Mononuclear cell (primary cell): ENCODE data around the gene MAS1. TPM values are rescaled to one million over a fixed set of nuclear protein-coding genes. Genes with fewer than 3 reads are reported as not detected.
"Not testable (repeated sequence)": the region's sequence is repeated elsewhere in the genome, so short reads cannot be mapped to it uniquely, and the experiment has no call there.

Experiments
- H3K27me3 ChIP-seq: 2 replicates; pipeline ENCODE4 v1.6.0; 2011; ENCODE audit warnings: low read length, control low read depth; ENCODE audit not compliant: insufficient read depth
- H3K4me1 ChIP-seq: 2 replicates; pipeline ENCODE4 v1.5.1; 2011; ENCODE audit warnings: mild to moderate bottlenecking, low read length, control low read depth; ENCODE audit not compliant: insufficient read depth
- H3K4me3 ChIP-seq: 2 replicates; pipeline ENCODE4 v1.5.1; 2011; ENCODE audit warnings: mild to moderate bottlenecking, low read length, moderate library complexity
- H3K9me3 ChIP-seq: 2 replicates; pipeline ENCODE4 v1.5.1; 2011; ENCODE audit warnings: low read depth, mild to moderate bottlenecking, control low read depth, low read length
- total RNA-seq: library from RNA; depleted of rRNA; stranded (reverse); fragments of >200 nt; gene quantifications from one replicate; pipeline ENCODE4 v1.2.3, GENCODE V29; 2012

MAS1 gene
- total RNA-seq, 1 donor, result 0.10 TPM

DNA sequence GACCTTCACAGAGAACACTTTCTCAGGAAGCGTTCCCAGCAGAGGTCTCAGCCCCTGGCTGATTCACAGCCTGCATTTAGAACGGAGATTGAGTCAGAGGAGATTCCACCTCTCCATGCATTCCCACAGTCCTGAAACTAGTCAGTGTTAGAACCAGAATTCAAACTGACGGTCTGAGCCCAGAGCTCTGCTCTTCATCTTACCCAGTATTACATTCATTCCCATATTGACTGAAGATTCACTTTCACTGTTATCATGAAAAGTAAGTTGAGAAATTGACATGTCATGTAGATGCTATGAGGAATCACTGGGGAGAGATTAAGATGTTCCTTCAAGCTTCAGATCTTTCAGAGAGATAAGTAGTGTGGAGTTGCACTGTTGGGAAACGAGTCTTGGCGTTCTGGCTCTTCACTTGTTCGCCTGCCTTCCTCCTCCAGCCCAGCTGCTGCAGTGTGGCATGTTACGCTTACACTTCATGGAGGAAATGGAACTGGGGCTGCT lies 28.3 kb downstream of the MAS1 start:
- Histone ChIP-seq H3K4me3 (no peak overlapping the region), H3K27me3 (peaks cover 7% of the 10 kb centered on the region), H3K4me1 (no peaks in the 10 kb centered on the region), H3K9me3 (no peaks in the 10 kb centered on the region)

DNA sequence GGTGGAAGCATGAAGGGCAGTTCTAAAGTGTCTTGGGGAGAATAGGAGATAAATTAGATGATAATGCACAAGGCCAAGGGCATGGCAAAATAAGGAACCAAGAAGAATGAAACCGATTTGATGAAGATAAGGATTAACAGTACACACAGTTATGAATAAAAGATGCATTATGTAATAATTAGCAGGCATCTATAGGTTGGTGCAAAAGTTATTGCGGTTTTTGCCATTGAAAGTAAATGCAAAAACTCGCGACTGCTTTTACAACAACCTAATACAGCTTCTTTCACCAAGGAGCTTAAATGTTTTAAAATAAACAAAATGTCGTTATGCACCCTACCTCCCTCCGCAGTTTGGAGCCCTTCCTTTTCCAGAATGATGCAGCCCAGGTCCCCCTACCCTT lies 29.0 kb downstream of the MAS1 start:
- Histone ChIP-seq H3K4me1 (no peaks in the 10 kb centered on the region), H3K9me3 (no peaks in the 10 kb centered on the region), H3K27me3 (no peaks in the 10 kb centered on the region), H3K4me3 (no peak overlapping the region)

DNA sequence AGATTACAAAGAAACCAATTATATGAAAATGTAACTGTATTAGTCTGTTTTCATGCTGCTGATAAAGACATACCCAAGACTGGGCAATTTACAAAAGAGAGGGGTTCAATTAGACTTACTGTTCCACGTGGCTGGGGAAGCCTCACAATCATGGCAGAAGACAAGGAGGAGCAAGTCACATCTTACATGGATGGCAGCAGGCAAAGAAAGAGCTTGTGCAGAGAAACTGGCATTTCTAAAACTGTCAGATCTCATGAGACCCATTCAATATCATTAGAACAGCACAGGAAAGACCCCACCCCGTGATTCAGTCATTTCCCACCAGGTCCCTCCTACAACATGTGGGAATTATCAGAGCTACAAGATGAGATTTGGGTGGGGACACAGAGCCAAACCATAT lies 33.4 kb downstream of the MAS1 start:
- H3K4me1 ChIP-seq, H3K27me3 ChIP-seq, H3K4me3 ChIP-seq, H3K9me3 ChIP-seq: not testable (repeated sequence)

DNA sequence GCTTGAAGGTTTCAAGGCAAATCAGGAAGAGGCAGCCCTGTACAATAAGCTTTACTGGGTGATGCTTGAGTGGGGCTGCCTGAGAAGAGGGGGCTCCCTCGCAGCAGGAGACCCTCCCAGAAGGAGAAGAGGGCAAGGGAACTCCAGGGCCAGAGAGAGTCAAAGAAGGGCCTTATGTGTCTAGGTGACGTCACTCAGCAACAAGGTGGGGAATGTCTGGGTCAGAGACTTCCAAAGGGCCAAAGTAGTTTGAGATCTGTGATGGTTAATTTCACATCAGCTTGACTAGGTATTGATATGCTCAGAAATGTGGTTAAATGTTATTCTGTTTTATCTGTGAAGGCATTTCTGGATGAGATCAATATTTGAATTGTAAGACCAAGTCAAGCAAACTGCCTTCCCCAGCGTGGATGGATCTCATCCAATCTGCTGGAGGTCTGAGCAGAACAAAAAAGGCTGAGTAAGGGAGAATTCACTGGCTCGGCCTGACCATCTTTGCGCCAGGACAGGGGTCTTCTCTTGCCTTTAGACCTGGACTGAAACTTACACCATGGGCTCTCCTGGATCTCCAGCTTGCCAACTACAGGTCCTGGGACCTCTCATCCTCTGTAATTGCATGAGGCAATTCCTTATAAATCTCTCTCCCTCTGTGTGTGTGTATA lies 35.9 kb downstream of the MAS1 start:
- H3K9me3 ChIP-seq, result no peaks in the 10 kb centered on the region
- peaks cover 5% of the 10 kb centered on the region for H3K4me1 ChIP-seq
- no peak overlapping the region for H3K4me3 ChIP-seq
- H3K27me3 ChIP-seq, result no peaks in the 10 kb centered on the region

DNA sequence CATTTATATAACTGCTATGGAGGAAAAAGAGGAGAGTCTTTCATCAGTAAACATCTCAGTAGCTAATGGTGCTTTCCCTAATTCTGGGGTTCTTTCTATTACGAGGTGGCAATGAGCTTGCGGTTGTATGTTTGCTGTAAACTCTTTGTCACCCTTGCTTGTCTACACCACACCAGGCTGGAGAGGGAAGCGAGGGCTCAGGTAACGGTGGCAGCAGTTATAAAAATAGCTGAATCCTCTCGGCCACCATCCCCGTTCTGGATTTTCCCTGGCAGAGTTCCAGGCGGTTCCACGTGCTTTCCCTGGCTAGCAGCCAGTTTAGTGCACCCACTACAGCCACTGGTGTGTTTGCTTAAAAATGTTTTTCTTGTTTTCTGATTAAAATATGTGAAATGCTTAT lies 39.0 kb downstream of the MAS1 start:
- Histone ChIP-seq H3K27me3 (no peaks in the 10 kb centered on the region), H3K4me3 (no peak overlapping the region), H3K4me1 (peaks cover 5% of the 10 kb centered on the region), H3K9me3 (no peaks in the 10 kb centered on the region)

DNA sequence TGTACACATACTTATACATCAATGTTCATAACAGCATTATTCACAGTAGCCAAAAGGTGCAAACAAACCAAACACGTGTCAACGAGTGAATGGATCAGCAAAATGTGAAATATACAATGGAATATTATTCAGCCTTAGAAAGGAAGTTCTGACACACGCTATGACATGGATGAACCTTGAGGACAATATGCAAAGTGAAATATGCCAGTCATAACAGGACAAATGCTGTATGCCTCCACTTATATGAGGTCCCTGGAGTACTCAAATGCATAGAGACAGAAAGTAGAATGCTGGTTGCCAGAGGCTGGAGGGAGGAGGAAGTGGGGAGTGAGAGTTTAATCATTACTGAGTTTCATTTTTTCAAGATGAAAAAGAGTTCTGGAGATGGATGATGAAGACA lies 40.3 kb downstream of the MAS1 start:
- H3K4me1 ChIP-seq, result peaks cover 5% of the 10 kb centered on the region
- no peaks in the 10 kb centered on the region for H3K9me3 ChIP-seq
- H3K27me3 ChIP-seq, result no peaks in the 10 kb centered on the region
- no peak overlapping the region for H3K4me3 ChIP-seq

DNA sequence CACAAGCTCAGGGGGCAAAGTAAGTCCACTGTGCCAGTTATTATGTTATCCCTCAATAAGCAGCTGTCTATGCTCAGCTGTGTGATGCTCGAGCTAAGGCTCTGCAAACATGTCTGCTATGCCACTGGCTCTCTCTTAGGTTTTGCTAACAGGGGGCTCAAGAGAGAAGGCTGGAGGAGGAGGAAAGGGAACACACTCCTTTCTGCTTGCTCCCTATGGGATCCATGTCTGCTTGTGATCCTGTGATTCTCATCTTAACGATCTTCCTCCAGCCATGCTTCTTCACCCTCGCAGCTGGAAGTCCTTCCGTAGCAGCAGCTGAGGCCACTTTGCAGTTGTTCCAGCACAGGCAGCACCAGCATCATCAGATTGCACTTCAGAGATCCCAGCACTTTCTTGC lies 41.1 kb downstream of the MAS1 start:
- peaks cover 5% of the 10 kb centered on the region for H3K4me1 ChIP-seq
- no peaks in the 10 kb centered on the region for H3K9me3 ChIP-seq
- no peaks in the 10 kb centered on the region for H3K27me3 ChIP-seq
- no peak overlapping the region for H3K4me3 ChIP-seq

DNA sequence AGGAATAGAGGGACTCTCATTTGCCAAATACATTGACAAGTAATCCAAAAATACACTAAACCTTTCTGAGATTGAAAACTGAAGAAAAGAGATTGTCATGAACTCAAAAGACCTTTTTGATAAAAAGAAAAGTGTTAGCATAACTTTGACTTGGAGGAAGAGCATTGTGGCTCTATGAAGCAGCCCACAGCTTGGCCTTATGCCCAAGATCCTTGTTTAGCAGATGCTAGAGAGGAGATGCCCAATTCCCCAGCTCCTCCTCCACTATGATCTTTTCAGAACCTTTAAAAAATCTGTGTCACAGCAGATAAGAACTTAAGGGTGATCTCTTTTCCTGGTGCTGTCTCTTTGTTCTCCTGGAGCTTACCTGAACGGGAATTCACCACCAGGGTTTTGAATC lies 42.3 kb downstream of the MAS1 start:
- Histone ChIP-seq H3K4me3 (no peak overlapping the region), H3K9me3 (no peaks in the 10 kb centered on the region), H3K27me3 (no peaks in the 10 kb centered on the region), H3K4me1 (peaks cover 5% of the 10 kb centered on the region)

DNA sequence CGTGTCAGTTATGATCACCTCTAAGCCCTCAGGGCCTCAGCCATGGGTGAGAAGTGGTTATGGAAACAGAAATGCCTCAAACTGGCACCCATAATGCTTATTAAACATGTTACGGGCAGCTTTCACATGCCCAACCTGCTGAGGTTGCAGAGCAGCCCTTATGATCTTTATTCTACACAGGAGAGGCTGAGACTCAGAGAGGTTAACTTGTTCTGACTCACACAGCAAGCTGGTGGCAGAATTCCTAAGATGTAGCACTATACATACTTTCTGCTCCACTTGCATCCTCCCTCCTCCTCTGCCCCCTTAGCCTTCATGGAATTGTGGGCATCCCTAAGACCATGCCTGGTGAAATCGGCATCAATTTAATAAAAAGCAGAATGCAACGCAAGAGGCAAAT lies 43.4 kb downstream of the MAS1 start:
- Histone ChIP-seq H3K27me3 (no peaks in the 10 kb centered on the region), H3K9me3 (no peaks in the 10 kb centered on the region), H3K4me3 (no peak overlapping the region), H3K4me1 (peaks cover 5% of the 10 kb centered on the region)

DNA sequence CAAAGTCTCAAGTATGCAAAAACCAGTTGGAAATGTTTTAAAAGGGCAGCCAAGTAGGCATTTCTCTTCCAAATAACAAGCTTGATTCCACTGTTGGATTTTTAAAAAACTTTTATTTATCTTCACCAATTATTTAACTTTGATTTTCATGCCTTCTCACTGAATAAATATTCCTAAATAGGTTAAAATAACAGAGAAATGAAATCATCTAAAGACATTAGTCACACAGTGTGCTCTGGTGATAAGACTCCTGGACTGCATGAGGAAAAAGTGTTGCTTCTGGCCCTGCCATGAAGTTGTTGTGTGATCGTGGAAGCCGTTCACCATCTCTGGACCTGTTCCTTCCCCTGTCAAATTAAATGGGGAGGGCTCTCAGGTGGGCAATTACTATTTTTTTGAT lies 44.3 kb downstream of the MAS1 start:
- no peak overlapping the region for H3K4me3 ChIP-seq
- H3K4me1 ChIP-seq, result no peaks in the 10 kb centered on the region
- no peaks in the 10 kb centered on the region for H3K27me3 ChIP-seq
- H3K9me3 ChIP-seq, result no peaks in the 10 kb centered on the region

DNA sequence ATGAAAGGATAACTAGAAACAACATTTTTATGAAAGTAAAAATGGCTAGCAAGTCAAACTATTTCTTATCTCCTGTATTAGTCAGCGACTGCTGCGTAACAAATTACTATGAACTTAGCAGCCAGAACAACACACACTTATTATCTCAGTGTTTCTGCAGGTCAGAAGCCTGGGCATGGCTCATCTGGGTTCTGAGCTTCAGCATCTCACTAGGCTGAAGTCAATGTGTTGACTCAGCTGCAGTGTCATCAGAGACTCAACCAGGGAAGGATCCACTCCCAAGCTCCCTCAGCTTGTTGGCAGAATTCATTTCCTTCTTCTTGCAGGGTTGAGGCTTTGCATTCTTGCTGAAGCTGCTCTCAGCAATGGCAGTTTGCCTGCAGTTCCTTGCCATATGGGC lies 44.8 kb downstream of the MAS1 start:
- Histone ChIP-seq H3K4me3 (no peak overlapping the region), H3K27me3 (no peaks in the 10 kb centered on the region), H3K4me1 (no peaks in the 10 kb centered on the region), H3K9me3 (no peaks in the 10 kb centered on the region)

DNA sequence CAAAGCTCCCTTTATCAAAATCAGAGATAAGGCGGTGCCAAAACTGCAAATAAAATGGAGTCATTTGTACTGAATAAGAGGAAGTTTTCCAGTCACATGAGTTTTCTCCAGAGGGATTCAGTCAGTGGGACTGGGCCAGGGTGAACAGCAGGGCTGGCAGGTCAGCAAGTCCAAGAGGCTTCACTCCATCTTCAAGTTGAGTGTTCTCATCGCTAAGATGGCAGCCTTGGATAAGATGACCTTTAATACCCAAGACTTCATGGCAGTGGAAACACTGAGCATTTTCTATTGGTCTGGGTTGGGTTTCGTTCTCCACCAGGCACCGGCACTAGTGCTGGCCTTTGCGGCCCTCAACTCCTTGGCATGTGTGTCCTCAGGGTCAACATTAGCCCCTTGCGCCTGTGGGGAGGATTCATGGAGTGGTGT lies 48.8 kb downstream of the MAS1 start:
- Histone ChIP-seq H3K4me3 (no peak overlapping the region), H3K4me1 (peaks cover 15% of the 10 kb centered on the region), H3K9me3 (peaks cover 10% of the 10 kb centered on the region)

More for the DNA sequence above, 48.8 kb downstream of the MAS1 start:
- no peaks in the 10 kb centered on the region for H3K27me3 ChIP-seq

Other genes with a start within 250 kb of the MAS1 start
- gene SOD2, start 197.7 kb upstream of the MAS1 start, total RNA-seq, result 932 TPM
- 267 TPM for gene WTAP, start 163.5 kb upstream of the MAS1 start, total RNA-seq
- gene ACAT2, start 128.9 kb upstream of the MAS1 start, total RNA-seq, result 10.5 TPM
- 137 TPM for gene TCP1, start 101.4 kb upstream of the MAS1 start, total RNA-seq
- gene MRPL18, start 100.5 kb upstream of the MAS1 start, total RNA-seq, result 12.1 TPM
- 0.10 TPM for gene PNLDC1, start 90.7 kb upstream of the MAS1 start, total RNA-seq
- 49.3 TPM for gene IGF2R, start 78.1 kb downstream of the MAS1 start, total RNA-seq
- gene SLC22A1, start 230.8 kb downstream of the MAS1 start, total RNA-seq, result 0.21 TPM